8988T (cell line): Measurements from ENCODE around the gene IGDCC3.
"Not testable (repeated sequence)": the region's sequence is repeated elsewhere in the genome, so short reads cannot be mapped to it uniquely, and the experiment has no call there.

Experiments
- DNase-seq: peaks from one replicate; pipeline ENCODE4 v3.0.0; 2011

IGDCC3 gene

DNA sequence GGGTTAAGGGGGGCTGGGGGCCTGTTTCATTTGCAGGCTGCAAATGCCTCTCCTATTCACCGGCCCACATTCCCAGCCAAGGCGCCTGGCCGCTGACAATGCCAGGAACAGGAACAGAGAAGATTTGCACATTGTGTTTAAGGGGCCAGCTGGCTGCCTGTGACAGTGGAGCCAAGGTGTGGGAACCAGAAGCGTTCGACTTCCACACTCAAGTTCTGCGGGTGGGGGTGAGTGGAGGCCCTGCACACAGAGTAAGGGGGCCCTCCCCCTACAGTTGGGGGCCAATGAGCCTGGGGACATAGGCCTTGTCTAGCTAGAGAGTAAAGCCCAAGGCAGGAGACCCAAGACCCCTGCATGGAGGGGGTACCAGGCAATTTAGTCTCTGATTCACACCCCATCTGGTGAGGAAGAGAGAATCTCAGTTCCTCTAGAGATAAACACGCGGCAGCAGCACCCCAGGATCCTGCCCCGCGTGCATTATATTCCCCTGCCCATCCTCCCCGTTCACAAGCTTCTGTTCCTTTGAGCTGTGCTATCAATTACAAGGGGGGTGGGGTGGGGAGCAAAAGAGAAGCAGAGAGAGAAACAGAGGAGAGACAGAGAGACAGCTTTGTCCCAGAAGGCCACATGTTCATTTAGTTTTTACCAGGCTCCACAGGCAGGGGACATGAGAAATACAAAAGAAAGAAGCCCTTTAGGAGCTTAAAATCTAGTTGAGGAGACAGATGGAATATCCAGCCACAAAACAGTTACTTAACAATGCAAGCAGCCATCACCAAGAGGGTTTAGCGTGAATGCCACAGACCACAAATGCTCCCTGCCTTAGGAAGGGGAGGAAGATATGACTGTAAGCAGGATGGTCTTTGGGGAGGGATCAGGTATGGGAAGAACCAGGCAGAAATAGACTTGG, 9.2 kb downstream of the IGDCC3 start:
- no peak for DNase-seq

DNA sequence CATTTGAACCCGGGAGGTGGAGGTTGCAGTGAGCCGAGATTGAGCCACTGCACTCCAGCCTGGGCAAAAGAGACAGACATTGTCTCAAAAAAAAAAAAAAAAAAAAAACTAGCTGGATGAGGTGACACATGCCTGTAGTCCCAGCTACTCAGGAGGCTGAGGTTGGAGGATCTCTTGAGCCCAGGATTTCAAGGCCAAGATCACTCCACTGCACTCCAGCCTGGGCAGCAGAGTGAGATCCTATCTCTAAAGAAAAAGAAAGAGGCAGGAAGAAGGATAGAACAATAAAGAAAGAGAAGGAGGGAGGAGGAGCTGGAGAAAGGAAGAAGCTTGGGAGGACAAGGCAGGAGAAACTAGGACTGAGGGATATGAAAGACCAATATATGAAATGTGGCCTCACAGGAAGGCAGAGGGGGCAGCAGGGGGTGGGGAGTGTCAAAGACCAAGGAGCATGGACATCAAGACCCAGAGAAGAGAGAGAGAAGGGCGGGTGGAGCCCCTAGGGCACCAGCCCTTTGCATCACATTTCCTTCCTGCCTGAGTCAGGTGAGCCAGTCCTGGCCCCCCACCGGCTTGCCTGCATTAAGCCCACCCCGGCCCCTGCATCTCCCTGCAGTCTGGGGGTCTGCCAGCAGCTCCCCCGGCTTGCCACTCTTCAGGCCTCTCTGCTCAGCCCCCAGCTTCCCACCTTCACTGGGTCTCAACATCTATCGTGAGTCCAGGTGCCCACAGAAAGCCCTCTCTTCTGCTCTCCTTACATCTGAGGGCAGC, 11.5 kb downstream of the IGDCC3 start:
- DNase-seq, result no peak

DNA sequence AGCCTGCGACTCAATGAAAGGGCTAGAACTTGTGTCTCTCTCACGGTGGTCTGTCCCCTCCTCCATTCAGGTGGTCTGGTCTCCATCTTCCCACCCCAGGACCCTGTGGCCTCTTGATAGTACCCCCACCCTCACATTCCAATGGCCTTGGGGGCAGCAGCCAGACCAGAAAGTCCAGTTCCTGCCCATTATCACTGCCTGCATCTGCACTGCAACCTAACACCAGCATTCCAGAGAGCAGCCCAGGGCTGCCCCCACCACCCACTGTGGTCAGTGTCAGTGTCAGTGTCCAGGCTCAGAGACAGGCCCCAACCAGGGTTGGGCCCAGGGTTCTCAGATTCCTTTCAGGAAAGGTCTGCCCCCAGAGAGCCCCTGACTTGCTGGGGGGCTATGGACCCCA, 12.6 kb downstream of the IGDCC3 start:
- no peak for DNase-seq

GRCh38 chr15:65363766-65364165, 14.0 kb downstream of the IGDCC3 start:
- DNase-seq, result no peak

- no peak for DNase-seq
These were observed 14.5 kb downstream of the IGDCC3 start for GRCh38 chr15:65363306-65363705.

DNA sequence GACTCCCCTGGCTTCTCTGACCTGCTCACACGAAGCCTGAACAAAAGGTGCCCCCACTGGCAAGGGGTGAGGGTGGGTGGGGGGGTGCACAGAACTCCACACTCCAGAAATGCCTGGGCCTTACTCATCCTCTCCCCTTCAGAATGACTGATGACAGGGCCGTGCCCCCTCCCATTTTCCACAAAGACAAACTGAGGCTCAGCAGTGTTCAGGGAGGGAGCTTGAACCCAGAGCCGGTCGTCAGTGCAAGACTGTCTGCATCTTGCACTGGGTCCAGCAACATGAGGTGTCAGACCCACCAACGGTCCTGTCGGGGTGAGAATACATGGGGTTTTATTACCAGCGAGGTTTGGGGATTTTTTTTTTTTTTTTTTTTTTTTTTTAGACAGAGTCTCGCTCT, 15.3 kb downstream of the IGDCC3 start:
- DNase-seq, result no peak

DNA sequence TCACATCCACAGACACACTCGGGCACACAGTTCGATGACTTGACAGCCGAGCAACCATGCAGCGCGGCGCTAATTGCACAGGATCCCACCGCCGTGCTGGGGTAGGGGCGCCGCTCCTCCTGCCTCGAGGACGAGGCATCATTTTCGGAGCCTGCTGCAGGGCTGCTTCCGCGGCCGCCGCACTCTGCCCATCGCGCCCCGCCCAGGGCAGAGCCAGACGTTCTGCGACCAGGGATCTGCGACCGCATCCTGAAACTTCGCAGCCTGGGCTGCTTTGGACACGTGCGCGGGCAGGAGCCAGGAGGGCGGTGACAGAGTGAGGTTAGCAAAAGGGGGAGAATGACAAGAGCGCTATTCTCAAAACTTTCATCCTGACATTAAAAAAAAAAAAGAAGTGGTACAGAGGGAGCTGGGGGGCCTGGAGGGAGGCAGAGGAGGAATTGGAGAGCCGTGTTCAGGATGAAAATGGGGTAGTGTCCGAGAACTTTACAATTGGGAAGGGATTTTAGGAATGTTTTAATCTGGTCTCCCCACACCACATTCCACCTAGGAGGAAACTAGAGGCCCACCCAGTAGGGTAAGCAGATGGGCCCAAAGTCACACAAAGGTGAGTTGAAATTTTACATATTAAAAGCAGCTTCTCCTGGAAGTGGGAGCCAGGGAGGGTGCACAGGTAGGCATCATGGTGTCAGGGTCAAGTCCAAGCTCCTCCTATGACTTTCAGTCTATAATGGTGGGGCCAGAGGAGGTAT, 15.9 kb downstream of the IGDCC3 start:
- no peak for DNase-seq

DNA sequence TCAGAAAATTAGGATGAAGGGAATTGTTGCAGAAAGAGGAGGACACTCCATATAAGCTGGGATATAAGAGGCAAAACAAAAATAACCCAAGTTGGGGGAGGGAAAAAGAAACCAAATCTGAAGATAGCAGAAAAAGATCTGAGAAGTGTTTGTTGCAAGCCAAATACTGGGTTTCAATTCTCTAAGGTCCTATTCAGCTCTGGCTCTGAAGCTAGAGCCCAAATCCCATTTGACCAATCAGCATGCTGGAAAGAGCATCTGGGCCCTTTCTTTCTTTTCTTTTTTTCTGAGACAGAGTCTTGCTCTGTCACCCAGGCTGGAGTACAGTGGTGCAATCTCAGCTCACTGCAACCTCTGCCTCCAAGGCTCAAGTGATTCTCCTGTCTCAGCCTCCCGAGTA, 17.3 kb downstream of the IGDCC3 start:
- DNase-seq, result no peak

DNA sequence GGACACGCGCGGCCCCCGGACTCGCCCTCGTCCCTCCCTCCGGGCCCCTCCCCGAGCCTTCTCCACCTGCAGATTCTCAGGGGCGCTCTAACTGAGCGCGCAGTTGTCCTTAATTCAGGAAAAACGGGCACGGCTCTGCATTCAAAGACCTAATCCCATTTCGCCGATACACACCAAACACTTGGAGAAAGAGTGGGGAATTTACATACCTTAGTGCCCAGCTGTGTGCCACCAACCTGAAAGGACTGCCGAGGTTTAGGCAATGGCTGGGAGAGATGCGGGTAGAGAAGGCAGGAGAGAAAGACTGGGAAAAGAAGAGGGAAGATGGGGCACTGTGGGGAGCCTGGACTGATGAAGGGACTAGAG, 21.8 kb downstream of the IGDCC3 start:
- DNase-seq, result no peak

DNA sequence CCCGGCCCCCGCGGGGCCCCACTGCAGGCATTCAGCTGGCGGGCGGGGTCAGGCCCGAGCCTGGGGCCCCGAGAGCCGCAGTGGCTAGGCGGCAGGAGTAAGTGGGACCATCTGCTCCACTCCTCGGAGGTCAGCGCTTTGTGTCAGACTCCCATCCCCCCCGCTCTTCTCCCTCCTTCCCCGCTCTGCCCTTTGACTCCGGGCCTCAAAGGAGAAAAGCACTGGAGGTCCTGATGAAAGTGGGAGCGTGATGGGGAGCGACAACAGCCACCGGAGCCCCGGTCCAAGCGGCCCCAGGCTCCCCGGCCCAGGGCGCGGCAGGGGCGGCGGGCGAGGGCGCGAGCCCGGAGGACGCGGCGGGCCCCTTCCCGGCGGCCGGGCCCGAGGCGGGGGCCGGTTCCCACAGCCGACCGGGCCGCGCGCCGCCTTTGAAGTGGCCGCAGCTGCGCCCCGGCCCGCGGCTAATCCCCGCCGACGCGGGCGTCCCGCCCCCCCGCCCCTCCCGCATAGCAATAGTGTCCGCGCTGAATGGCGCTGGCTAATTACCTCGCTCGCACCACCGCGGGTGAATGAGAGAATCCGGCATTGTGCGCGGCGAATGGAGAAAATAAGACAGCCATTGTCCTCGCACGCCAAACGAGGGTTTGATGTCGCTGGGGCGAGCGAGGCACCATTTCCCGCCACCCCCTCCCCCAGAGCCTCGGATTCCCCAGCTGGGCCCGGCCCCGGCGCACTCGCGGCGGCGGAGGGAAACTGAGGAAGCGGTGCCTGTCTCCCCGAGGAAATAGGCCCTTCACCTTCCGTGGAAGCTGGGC, 22.4 kb downstream of the IGDCC3 start:
- no peak for DNase-seq

GRCh38 chr15:65354835-65355172, 23.0 kb downstream of the IGDCC3 start:
- no peak for DNase-seq

GRCh38 chr15:65351972-65352371, 25.8 kb downstream of the IGDCC3 start:
- not testable (repeated sequence) for DNase-seq

GRCh38 chr15:65349338-65349737, 28.5 kb downstream of the IGDCC3 start:
- DNase-seq, result no peak

DNA sequence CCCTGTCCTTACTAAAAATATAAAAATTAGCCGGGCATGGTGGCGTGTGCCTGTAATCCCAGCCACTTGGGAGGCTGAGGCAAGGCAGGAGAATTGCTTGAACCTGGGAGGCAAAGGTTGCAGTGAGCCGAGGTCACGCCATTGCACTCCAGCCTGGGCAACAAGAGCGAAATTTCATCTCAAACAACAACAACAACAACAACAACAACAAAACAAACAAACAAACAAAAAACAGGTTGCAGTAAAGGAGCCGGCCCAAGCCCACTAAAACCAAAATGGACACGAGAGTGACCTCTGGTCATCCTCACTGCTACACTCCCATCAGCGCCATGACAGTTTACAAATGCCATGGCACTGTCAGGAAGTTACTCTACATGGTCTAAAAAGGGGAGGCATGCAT, 30.0 kb downstream of the IGDCC3 start:
- not testable (repeated sequence) for DNase-seq

GRCh38 chr15:65346856-65347598, 30.8 kb downstream of the IGDCC3 start:
- no peak for DNase-seq

DNA sequence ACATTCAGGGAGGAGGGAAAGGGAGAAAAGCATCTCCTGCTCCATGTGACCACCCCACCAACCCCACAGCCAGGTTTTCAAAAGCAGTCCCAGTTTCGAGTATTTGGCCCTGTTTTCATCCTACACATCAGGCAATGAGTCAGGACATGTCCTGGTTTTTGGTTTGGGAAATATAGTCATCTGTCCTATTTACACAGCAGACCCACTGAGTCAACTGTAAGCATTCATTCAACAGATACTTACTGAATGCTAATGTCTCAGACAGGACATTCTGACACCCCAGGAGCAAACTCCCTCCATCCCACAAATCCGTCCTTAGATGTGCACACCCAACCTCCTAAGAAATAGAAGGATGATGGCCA, 32.9 kb downstream of the IGDCC3 start:
- DNase-seq, result no peak

GRCh38 chr15:65344214-65344913, 33.4 kb downstream of the IGDCC3 start:
- no peak for DNase-seq

- DNase-seq, result no peak
These were observed 34.3 kb downstream of the IGDCC3 start for GRCh38 chr15:65343374-65343981.

GRCh38 chr15:65342493-65342892, 35.3 kb downstream of the IGDCC3 start:
- no peak for DNase-seq

GRCh38 chr15:65339920-65340319, 37.9 kb downstream of the IGDCC3 start:
- DNase-seq, result no peak

GRCh38 chr15:65339416-65339815, 38.4 kb downstream of the IGDCC3 start:
- DNase-seq, result no peak
